Skeletal muscle tissue (tissue), 4 donors: ENCODE measurements around the gene DDX10. TPM values are rescaled to one million over a fixed set of nuclear protein-coding genes. Genes with fewer than 3 reads are reported as not detected.
"Not testable (repeated sequence)": the region's sequence is repeated elsewhere in the genome, so short reads cannot be mapped to it uniquely, and the experiment has no call there.

Experiments
- H3K27ac ChIP-seq: one replicate; pipeline ENCODE4 v1.7.0; 2013; ENCODE audit warnings: mild to moderate bottlenecking, low read depth, low read length, inconsistent platforms
- H3K27me3 ChIP-seq, 3 donors: one replicate each; pipeline ENCODE4 v1.7.0; 2013; ENCODE audit warnings: low read length in 3 of 3; ENCODE audit not compliant: control insufficient read depth in 3 of 3, insufficient read depth in 3 of 3
- H3K36me3 ChIP-seq, 3 donors: one replicate each; pipeline ENCODE4 v1.7.0; 2013; ENCODE audit warnings: low read length in 3 of 3; ENCODE audit not compliant: control insufficient read depth in 3 of 3, insufficient read depth in 3 of 3
- H3K4me1 ChIP-seq, 3 donors: one replicate each; pipeline ENCODE4 v1.7.0; 2013; ENCODE audit warnings: low read length in 3 of 3, mild to moderate bottlenecking in 3 of 3; ENCODE audit not compliant: control insufficient read depth in 3 of 3, insufficient read depth in 3 of 3
- H3K4me3 ChIP-seq, 3 donors: one replicate each; pipeline ENCODE4 v1.7.0; 2013; ENCODE audit warnings: low read length in 3 of 3
- H3K9ac ChIP-seq, 3 donors: one replicate each; pipeline ENCODE4 v1.7.0; 2013; ENCODE audit warnings: low read length in 3 of 3, mild to moderate bottlenecking in 3 of 3, moderate library complexity in 2 of 3, low read depth in 1 of 3
- H3K9me3 ChIP-seq, 3 donors: one replicate each; pipeline ENCODE4 v1.7.0; 2013; ENCODE audit warnings: low read length in 3 of 3; ENCODE audit not compliant: control insufficient read depth in 3 of 3
- total RNA-seq: library from RNA; depleted of rRNA; stranded (reverse); fragments of >200 nt; gene quantifications from one replicate; pipeline ENCODE4 v1.2.3, GENCODE V29; 2014
- donor health status: Osteomylitis.

Gene DDX10
- total RNA-seq, 1 donor from 2014 or later = 19.3 TPM

DNA sequence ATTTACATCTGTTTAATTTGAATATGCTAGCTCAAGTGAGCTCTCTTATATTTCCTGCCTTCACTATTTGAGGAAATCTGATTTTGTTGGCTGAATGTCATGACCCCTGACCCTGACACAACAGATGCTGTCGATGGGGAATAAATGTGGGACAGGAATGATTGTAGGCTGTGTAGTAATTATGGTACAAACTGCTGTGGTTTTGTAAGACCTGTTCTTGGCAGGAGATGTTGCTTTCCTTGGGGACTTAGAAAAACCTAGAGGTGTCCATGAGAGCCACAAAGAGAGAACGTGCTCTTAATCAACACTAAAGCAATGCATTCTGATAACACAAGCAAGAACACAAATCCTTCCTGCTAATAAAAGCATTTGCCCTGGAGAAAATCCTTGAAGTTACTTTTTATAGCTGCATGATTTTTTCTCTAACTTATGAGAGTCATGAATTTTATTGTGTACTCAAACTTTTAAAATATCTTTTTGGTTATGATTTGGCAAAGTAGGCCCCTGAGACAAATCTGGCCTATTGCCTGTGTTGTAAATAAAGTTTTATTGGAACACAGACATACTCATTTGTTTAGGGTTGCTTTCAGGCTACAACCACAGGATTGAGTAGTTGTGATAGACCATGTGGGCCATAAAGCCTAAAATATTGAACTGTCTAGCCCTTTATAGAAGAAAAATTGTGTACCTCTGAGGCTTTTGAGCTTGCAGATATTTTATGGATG lies 90.2 kb downstream of the DDX10 start:
- Histone ChIP-seq H3K4me3 (no peak overlapping the region), H3K27ac (no peak overlapping the region), H3K36me3 (no peaks in the 10 kb centered on the region), H3K9me3 (no peaks in the 10 kb centered on the region), H3K4me1 (peaks cover 0 to 6% (median 0%) of the 10 kb centered on the region in 3 donors), H3K27me3 (no peaks in the 10 kb centered on the region), H3K9ac (no peak overlapping the region)

DNA sequence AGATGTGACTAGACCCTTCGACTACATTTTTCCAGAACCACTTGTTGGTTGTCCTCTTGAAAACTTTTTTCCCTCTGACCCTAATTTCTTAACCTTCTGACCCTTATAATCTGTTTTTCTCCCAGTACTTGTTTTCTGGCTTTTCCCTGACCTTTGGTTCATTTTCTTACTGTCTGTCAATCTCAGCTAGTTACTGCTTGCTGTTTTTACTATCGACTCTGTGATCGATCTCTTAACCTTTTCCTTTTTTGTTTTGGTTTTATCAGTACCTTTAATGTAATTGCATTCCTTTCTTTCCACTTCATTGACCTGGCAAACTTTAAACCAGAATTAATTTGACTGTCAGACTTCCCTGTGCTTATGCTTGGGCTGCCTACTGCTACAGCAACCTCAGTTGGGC lies 92.8 kb downstream of the DDX10 start:
- Histone ChIP-seq H3K27ac (no peak overlapping the region), H3K9me3 (no peaks in the 10 kb centered on the region), H3K9ac (no peak overlapping the region), H3K27me3 (no peaks in the 10 kb centered on the region), H3K36me3 (no peaks in the 10 kb centered on the region), H3K4me1 (peaks cover 0 to 6% (median 0%) of the 10 kb centered on the region in 3 donors), H3K4me3 (no peak overlapping the region)

DNA sequence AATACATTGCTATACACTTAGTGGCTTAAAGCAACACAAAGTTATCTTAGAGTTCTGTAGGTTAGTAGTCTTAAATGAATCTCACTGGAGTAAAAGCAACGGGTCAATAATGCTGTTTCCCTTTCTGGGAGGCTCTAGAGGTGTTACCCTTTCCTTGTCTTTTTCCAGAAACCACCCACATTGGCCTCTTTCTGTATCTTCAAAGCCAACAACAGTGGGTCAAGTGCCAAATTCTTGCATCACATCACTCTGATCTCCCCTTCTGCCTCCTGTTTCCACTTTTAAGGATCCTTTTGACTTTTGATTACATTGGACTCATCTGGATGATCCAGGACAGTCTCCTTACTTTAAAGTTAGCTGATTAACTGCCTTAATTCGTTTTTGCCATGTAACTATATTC lies 93.6 kb downstream of the DDX10 start:
- Histone ChIP-seq H3K4me3 (no peak overlapping the region), H3K27ac (no peak overlapping the region), H3K4me1 (peaks cover 0 to 6% (median 0%) of the 10 kb centered on the region in 3 donors), H3K27me3 (no peaks in the 10 kb centered on the region), H3K36me3 (no peaks in the 10 kb centered on the region), H3K9ac (no peak overlapping the region), H3K9me3 (no peaks in the 10 kb centered on the region)

DNA sequence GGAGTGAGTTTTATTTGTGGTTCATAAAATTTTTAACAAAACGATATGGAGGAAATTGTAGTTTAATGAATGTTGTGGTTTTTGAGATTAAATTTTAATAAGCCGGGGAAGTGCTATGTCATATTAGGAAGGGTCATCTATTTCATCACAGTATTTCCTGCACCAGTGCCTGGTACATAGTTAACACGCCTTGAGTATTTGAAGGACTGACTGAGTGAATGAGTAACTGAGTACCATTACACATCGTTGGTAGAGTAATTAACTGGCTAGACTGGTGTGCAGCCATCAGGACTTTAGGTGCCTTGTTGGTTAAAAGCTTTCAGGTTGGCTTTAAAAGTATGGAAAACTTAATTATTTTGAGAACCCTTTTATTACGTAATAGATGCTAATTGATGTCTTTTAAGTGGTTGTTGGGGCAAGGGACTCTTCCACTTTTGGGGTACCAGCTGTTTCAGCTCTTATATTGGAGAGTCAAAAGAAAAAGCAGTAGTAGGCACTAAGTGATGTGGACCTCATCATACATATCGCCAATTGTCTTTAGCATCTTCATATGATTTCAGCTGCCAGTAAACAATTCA lies 101.8 kb downstream of the DDX10 start:
- H3K27me3 ChIP-seq = no peaks in the 10 kb centered on the region
- no peaks in the 10 kb centered on the region for H3K4me1 ChIP-seq
- no peak overlapping the region for H3K4me3 ChIP-seq
- no peaks in the 10 kb centered on the region for H3K9me3 ChIP-seq
- H3K36me3 ChIP-seq = no peaks in the 10 kb centered on the region
- H3K27ac ChIP-seq = no peak overlapping the region
- no peak overlapping the region for H3K9ac ChIP-seq

DNA sequence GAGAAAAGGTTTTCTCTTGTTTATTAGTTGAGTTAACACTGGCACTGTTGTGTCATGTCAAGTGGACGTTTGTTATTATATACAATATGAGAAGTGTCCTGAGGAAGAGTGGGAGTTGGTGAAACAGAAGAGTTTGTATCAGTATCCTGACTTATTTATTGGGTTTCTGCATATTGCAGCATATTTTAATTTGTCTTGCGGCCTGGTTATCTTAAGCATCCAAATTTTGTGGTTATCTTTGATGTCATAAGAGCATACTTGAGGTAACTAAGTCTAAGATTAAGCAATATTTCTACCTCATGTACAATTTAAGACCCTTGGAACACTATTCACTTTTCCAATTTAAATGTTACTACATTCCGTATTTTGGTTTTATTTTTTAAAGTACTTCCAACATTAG lies 103.5 kb downstream of the DDX10 start:
- Histone ChIP-seq H3K27me3 (no peaks in the 10 kb centered on the region), H3K4me3 (no peak overlapping the region), H3K9me3 (no peaks in the 10 kb centered on the region), H3K9ac (no peak overlapping the region), H3K36me3 (no peaks in the 10 kb centered on the region), H3K4me1 (no peaks in the 10 kb centered on the region), H3K27ac (no peak overlapping the region)

DNA sequence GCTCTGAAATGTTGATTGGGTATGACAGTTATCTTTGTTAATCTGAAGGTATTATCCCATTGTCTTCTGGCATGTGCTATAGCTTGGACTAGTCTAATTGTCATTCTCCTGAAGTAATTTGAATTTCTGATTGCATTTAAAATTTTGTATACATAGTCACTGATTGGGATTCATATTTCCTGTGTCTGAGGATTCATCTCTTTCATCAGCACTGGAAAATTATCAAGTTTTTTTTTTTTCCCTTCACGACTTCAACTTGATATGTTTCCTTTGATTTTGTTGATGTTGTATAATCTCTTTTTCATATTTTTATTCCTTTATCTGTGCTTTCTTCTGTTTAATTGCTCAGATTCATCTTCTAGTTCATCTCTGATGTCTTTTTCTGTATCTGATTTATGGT lies 104.1 kb downstream of the DDX10 start:
- Histone ChIP-seq H3K9ac (no peak overlapping the region), H3K9me3 (no peaks in the 10 kb centered on the region), H3K4me3 (no peak overlapping the region), H3K27ac (no peak overlapping the region), H3K27me3 (no peaks in the 10 kb centered on the region), H3K4me1 (no peaks in the 10 kb centered on the region), H3K36me3 (no peaks in the 10 kb centered on the region)

DNA sequence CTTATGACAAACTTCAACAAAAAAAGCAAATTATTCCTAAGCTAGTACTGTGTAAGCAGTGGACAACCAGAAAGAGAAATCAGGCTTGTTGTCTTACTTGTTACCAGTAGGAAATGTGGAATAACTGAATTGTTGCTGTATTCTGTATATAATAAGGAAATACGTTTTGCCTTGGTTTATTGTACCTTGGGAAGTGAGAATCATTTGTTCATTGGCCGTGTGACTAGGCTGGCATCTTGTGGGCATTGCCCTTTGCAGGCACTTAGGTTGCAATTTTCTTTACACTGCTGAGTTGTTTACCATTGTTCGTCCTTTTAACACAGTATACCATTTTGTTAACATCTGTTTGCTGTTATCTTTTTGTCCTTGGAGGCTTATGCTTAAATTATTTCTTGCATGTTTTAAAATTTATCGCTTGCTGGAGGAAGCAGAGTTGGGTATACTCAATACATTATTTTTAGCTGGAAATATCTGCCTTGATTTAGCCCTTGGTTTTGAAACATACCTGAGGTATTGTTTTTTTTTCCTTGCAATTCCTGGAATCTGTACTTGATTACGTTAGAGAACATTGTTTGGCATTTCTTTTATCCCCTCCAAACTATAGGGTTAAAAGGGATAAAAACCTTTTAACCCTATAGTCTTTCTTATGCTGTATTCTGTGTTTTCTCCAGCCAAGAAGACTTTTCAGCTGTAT lies 109.3 kb downstream of the DDX10 start:
- no peak overlapping the region for H3K4me3 ChIP-seq
- H3K4me1 ChIP-seq = no peaks in the 10 kb centered on the region
- no peak overlapping the region for H3K9ac ChIP-seq
- no peaks in the 10 kb centered on the region for H3K36me3 ChIP-seq
- no peaks in the 10 kb centered on the region for H3K9me3 ChIP-seq
- no peak overlapping the region for H3K27ac ChIP-seq
- no peaks in the 10 kb centered on the region for H3K27me3 ChIP-seq

DNA sequence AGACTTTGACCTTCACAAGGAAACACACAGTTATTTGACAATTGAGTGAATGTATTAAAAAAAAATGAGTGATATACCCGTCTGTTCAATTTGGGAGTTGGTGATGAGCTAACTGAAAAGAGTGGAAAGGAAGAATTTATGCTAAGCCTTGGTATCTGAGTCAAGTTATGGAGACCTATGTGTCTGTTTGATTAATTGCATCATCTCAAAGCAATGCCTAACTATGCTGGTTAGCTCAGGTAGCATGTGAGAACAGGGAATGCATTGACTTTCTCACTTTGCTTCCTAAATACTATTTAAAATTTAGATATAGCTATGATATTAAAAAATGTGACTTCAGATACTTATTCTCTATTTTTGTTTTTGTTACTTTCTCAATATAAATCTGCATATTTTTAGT lies 110.5 kb downstream of the DDX10 start:
- Histone ChIP-seq H3K9ac (no peak overlapping the region), H3K27ac (no peak overlapping the region), H3K27me3 (no peaks in the 10 kb centered on the region), H3K9me3 (no peaks in the 10 kb centered on the region), H3K4me3 (no peak overlapping the region), H3K4me1 (no peaks in the 10 kb centered on the region), H3K36me3 (no peaks in the 10 kb centered on the region)

DNA sequence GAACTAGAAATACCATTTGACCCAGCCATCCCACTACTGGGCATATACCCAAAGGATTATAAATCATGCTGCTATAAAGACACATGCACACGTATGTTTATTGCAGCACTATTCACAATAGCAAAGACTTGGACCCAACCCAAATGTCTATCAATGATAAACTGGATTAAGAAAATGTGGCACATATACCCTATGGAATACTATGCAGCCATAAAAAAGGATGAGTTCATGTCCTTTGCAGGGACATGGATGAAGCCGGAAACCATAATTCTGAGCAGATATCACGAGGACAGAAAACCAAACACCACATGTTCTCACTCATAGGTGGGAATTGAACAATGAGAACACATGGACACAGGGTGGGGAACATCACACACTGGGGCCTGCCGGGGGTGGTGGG lies 114.3 kb downstream of the DDX10 start:
- not testable (repeated sequence) for H3K36me3 ChIP-seq, H3K4me3 ChIP-seq, H3K27me3 ChIP-seq, H3K4me1 ChIP-seq, H3K9me3 ChIP-seq, H3K9ac ChIP-seq, H3K27ac ChIP-seq

DNA sequence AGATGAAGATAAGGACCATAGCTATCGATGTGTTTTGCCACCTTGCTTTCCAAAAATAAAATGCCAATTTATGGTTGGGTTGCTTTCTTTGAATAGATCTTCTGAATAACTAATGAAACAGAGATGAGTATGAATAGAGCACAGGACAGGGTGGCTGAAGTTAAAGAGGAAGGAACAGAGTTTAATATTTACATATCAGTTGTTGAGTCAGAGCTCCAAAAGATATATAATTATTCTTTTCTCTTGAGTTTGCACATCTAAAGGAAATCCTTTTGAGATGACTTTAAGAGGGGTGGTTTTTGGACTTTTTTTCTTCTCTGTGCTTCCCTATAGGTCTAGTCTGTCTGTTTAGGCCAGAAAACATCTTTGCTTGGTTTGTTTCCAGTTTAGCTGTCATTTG lies 115.2 kb downstream of the DDX10 start:
- Histone ChIP-seq H3K4me1 (no peaks in the 10 kb centered on the region), H3K4me3 (no peak overlapping the region), H3K27ac (no peak overlapping the region), H3K9me3 (no peaks in the 10 kb centered on the region), H3K36me3 (no peaks in the 10 kb centered on the region), H3K27me3 (no peaks in the 10 kb centered on the region), H3K9ac (no peak overlapping the region)
